H54 (cell line): ENCODE results near the gene PCED1B.
A peak's percentile ranks its signal among the peaks of the same experiment; 100 is the strongest.

Experiments
- DNase-seq: peaks from one replicate; pipeline ENCODE4 v3.0.0; 2011; ENCODE audit warnings: low spot score, mixed read lengths; ENCODE audit not compliant: insufficient read length
- FAIRE-seq: peaks from 3 replicates; lab custom pipeline; 2011; peaks lifted over from hg19 to GRCh38; lab: Jason Lieb, UNC
- POLR2A ChIP-seq: IDR thresholded peaks from 2 replicates; pipeline ENCODE4 v1.6.1; 2011; ENCODE audit warnings: low read depth, mild to moderate bottlenecking, low read length

PCED1B gene

DNA sequence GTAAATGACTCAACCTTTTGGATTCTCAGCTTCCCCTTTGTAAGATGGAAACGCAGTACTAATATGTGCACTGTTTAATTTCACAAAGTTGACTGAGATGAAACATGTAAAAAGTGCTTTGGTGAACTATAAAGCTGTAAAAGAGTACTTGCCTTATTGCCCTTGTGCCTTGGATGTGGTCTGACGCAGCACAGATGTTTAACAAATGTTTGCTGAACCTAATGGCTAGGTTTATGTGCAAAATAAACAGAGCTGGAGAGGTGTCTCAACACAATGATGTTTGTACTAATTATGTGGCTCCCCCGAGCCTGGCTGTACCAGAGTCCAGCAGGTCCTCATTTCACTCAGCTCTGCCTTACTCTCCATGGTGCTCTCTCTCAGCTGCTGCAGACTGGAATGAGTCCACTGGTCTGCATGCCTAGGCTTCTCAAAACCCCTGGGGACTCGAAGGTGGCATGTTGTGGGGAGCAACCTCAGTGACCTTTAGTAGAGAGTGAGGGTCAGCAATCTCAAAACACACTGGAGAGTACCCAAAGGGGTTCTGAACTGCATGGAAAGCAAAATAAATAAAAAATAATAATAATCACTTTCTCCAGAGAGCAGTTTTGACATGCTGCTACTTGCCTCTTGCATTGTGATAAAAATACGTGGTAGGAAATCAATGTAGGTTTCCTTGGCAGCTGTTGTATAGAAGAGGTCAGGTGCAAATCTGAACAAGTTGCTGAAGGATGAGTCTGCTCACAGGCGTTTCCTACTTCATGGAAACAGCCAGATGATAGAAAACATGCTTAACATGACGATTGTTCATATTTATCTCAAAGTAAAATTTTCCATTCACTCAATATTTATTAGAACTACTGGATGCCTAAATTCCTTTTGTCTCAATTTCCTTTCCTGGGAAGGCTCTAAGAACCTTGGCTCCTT, 8.9 kb downstream of the PCED1B start:
- FAIRE-seq (peak; percentile 95), DNase-seq (no peak)
- TF ChIP-seq POLR2A, result no peak

DNA sequence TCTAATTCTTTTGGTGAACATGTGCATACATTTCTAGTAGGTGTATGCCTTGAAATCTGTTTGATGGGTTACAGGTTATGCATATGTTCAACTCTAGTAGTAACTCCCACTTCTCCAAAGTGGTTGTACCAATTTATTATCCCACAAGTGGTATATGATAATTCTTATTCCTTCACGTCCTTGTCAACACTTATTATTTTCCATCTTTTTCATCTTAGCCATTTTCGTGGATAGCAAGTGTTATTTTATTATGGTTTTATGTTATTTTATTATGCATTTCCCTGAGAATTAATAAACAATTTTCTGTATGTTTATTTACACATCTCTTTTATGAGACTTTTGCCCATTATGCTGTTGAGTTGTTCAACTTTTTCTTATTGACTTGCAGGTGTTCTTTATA, 11.6 kb downstream of the PCED1B start:
- FAIRE-seq (no peak), DNase-seq (no peak)

DNA sequence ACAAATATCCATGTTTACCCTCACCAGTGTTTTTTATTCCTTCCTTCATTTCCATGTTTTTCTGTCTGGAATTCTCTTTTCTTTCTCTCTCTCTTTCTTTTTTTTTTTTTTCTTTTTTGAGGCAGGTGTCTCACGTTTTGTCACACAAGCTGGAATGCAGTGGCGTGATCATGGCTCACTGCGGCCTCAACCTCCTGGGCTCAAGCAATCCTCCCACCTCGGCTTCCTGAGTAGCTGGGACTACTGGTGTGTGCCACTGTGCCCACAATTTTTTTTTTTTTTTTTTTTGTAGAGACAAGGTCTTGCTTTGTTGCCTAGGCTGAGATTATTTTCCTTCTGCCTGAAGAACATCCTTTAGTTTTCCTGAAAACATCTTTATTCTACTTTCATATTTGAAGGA, 15.4 kb downstream of the PCED1B start:
- peak; percentile 86 for FAIRE-seq
- DNase-seq, result no peak
- no peak for TF ChIP-seq POLR2A

More for the DNA sequence above, 11.6 kb downstream of the PCED1B start:
- TF ChIP-seq POLR2A, result no peak

DNA sequence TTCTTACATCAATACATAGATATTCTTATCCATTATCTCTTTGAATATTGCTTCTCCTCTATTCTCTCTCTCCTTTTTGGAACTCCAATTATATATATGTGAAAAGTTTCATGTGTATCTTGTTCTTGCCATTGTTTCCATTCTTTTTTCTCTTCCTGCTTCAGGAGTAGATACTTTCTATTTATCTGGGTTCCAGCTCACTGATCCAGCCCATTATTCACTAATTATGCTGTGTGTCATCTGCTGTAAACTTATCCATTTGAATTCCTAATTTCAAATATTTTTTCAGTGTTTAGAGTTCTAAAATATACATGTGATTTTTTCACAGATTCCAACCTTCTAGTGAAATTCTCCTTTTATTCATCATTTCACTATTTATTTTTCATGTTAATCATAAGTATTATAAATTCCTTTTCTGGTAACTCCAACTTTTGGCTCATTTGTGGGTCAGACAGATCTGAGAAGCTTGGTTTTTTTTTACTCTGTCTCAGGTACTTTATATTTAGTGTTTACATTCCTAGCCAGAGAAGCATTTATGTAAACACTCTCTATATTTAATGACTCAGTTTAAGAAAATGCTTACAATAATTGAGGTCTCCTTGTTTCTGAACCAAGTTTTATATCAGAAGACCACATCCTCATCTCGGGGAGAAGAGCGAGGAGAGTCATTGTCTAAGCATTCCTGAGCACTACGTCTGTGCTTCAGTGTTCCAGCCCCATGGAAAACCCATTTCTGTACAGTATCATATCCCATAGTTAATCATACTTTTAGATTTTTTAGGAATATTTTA, 16.2 kb downstream of the PCED1B start:
- FAIRE-seq (peak; percentile 96), DNase-seq (peak; percentile 32)
- TF ChIP-seq POLR2A, result no peak

GRCh38 chr12:47097276-47097896, 18.0 kb downstream of the PCED1B start:
- DNase-seq (no peak), FAIRE-seq (peak; percentile 60)
- TF ChIP-seq POLR2A, result no peak

DNA sequence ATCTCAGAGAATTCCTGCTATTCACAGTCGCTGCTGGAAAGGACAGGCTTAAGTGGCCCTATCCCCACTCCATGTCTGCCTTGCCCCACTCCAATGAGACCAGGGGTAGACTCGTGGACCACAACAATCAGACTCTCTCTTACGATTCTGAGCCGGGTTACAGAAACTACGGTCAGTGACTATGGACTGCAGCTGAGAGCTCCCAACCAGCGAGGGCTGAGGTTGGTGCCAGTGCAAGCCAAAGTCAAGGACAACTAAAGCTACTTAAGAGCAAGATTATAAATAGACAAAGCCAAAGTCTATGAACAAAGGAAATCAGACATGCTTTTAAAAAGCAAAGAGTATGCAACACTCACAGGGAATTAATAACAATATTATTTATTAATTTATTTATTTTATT, 18.7 kb downstream of the PCED1B start:
- FAIRE-seq (no peak), DNase-seq (no peak)
- no peak for TF ChIP-seq POLR2A

DNA sequence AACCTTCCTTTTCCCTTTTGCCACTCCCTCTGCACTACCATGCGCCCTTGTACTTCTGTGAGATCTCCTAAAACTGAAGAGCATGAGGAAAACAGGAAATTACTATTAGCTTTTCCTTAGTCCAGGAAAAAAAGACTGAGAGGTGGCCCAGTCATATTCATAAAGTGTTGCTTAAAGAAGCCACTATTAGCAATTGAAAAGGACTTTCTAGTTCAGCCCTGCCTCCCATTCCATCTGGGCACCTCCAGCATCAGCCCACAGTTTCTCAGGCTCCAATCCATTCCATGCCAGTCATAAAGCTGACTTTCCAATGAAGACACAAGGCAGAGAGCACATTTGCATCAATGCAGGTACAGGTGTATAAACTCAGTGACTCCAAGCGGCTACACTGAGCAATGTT, 20.2 kb downstream of the PCED1B start:
- no peak for DNase-seq
- FAIRE-seq, result no peak
- no peak for TF ChIP-seq POLR2A

DNA sequence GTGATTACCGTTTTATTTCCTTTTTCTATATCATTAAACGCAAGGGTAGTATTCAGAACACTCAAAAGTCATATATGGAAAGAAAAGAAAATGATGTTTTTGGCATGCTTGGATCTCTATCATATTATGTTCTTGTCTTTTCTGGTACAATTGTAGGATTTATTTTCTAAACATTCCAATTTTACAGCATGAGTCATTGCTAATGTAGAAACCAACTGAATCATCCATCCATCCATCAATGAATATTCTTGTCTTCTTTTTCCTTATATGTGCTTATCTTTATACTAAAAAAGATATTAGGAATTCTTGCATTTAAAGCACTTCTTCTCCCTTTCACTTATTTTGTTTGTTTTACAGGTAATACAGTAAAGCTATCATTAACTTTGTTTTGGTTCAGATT, 20.7 kb downstream of the PCED1B start:
- no peak for TF ChIP-seq POLR2A
- DNase-seq (no peak), FAIRE-seq (peak; percentile 45)

DNA sequence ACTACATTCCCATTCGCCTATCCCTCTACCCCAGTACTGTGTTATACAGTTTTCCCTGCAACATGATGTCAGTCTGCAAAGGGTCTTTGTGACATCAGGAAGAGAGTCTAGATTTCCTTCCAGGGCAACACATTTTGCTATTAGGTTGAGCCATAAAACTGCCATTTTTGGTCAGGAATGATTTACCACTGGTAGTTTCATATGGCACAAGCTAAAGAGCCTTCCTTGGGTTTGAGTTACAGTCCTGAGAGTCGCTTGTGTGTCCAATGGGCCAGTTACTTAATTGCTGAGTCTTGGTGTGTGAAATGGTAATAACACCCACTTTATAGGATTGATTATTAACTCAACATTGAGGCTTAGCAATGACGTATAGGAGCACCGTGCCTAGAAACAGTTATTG, 23.0 kb downstream of the PCED1B start:
- FAIRE-seq (no peak), DNase-seq (no peak)
- TF ChIP-seq POLR2A, result no peak

DNA sequence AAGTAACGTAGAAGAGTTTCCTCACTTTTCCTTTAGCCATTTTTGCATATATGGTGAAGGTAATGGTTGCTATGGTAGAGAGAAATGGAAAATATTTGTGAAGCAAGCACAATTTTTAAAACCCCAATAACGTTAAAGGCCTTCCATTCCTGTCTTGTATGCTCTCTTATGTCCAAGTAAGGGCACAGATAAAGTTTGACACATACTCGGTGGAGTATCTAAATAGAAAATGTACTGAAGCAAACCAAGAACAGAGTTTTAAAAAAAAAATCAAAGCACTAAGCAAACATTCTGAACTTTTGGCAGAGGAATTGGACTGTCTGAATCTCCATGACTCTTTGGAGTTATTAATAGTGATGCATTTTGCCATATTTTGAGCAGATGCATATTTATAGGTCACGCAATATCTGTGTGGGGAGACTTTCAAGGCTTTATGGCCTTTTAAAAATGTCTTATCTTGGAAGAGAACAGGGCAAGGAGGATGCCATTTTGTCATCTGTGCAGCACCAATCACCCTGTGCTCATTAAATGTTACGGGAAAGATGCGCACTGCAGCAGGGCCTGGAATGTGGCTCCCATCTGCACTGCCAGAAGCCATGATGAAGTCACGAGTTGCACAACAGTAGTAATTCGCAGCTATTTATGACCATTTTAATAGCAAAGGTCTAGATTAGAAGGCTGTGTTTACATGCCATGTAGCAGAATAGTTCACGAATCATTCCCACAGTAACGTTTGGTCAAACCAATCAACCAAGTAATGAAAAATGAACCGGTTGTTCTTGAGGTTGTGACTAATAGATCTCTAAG, 23.6 kb downstream of the PCED1B start:
- TF ChIP-seq POLR2A, result no peak
- FAIRE-seq (no peak), DNase-seq (no peak)

DNA sequence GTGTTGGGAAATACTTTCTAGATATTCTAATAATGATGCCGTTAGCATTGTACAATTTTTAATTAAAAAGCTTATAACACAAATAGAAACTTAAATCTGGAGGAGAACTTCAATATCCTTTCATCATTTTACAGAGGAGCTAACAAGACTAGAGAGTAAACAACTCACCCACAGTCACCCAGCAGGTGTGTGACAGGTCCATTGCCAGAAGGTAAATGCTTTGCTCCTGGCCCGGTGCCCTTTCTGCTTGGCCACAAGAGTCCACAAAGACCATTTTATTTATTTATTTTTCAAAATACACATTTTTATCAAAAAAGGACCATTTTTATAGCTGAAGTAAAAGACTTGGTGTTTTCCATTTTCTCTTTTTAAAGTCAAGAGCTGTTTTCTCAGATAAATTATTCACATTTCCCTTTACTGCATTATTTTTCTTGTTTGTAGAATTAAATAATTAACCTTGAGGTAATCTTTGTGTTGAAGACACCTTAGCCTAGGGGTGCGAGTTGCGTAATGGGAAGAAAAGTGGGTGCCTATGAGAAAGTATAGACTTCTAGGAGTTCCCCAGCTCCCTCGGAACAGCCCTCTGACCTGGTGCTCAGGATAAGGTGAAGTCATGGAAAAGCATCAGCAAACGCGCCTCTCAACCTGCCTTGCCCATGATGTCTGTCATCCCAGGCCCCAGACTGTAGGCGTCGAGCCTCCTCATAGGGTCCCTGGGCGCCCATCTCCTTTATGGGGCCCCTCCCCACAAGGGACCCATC, 26.7 kb downstream of the PCED1B start:
- no peak for TF ChIP-seq POLR2A
- DNase-seq (no peak), FAIRE-seq (no peak)

DNA sequence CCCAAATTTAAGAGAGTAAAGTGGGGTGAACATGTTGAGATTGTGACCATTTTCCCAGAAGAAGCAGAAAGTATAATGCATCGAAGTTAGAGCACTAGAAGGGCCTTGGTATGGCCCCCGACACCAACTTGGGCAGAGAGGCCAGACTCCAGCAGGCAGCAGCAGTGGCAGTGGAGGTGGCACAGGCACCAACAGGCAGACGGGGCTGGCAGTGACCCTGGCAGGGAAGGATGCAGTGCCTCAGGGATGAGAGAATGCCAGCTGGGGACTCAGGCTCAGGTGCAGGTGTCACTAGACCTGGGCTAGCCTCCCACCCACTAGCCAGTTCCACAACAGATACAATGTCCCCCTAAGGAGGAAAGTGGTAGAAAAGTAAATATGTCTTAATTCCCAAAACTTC, 28.0 kb downstream of the PCED1B start:
- DNase-seq (no peak), FAIRE-seq (no peak)
- TF ChIP-seq POLR2A, result no peak
